Naive thymus-derived CD8-positive, alpha-beta T cell (primary cell): ENCODE measurements around the gene IRX2. TPM values are rescaled to one million over a fixed set of nuclear protein-coding genes. Genes with fewer than 3 reads are reported as not detected.

ENCODE experiments used
- ATAC-seq, 2 donors: fragments of 150-1000 bp; cut with Tn5 transposase in 1 of 2; sonication (Bioruptor Pico), chemical (Tn5 transposase) in 1 of 2; 1 replicate in 1 of 2; 2 replicates in 1 of 2; pipeline ENCODE4 v1.10.0; 2021; ENCODE audit warnings: mild to moderate bottlenecking in 2 of 2, moderate library complexity in 2 of 2
- POLR2A ChIA-PET: fragments of 350-600 bp; sonication (Branson Sonifier 250); formaldehyde crosslinking; loops from one replicate; lab custom pipeline; 2021; ENCODE audit warnings: antibody characterized with exemption; lab: Charles Lee
- DNase-seq, 10 donors: peaks; one replicate each; pipeline versions ENCODE4 v3.0.0 to v3.0.0-alpha.2; 2020 to 2022
- H3K27ac Mint-ChIP-seq, 10 donors: one replicate each; pipeline ENCODE4 v1.8.0; 2020 to 2022; ENCODE audit warnings: mild to moderate bottlenecking in 10 of 10, mixed read lengths in 10 of 10, moderate library complexity in 4 of 10, inconsistent platforms in 1 of 10
- H3K27me3 Mint-ChIP-seq, 5 donors: one replicate each; pipeline ENCODE4 v1.8.0; 2021 to 2022; ENCODE audit warnings: mixed read lengths in 5 of 5
- H3K36me3 Mint-ChIP-seq, 3 donors: one replicate each; pipeline ENCODE4 v1.8.0; 2020 to 2022; ENCODE audit warnings: mixed read lengths in 3 of 3, mild to moderate bottlenecking in 2 of 3, inconsistent platforms in 1 of 3
- H3K4me1 Mint-ChIP-seq, 4 donors: one replicate each; pipeline ENCODE4 v1.8.0; 2021 to 2022; ENCODE audit warnings: mixed read lengths in 4 of 4
- H3K4me3 Mint-ChIP-seq, 10 donors: one replicate each; pipeline ENCODE4 v1.8.0; 2020 to 2022; ENCODE audit warnings: mild to moderate bottlenecking in 10 of 10, mixed read lengths in 10 of 10, moderate library complexity in 6 of 10, inconsistent platforms in 1 of 10
- H3K9me3 Mint-ChIP-seq, 9 donors: one replicate each; pipeline ENCODE4 v1.8.0; 2020 to 2022; ENCODE audit warnings: mixed read lengths in 9 of 9, mild to moderate bottlenecking in 3 of 9, inconsistent platforms in 1 of 9, moderate library complexity in 1 of 9
- polyA plus RNA-seq, 3 donors: library from polyadenylated mRNA; unstranded; fragments of 300-500 nt; fragmentation: Illumina TruSeq; gene quantifications; one replicate each; pipeline ENCODE4 v1.2.3, GENCODE V29; 2021
- total RNA-seq, 8 experiments: library from RNA in 2 of 8; stranded (reverse) in 2 of 8; gene quantifications; one replicate each; pipeline ENCODE4 v1.2.3 and lab custom pipeline; 2021 to 2026

Gene IRX2
- total and polyA plus RNA-seq, 5 experiments from 2014 or later = not detected

DNA sequence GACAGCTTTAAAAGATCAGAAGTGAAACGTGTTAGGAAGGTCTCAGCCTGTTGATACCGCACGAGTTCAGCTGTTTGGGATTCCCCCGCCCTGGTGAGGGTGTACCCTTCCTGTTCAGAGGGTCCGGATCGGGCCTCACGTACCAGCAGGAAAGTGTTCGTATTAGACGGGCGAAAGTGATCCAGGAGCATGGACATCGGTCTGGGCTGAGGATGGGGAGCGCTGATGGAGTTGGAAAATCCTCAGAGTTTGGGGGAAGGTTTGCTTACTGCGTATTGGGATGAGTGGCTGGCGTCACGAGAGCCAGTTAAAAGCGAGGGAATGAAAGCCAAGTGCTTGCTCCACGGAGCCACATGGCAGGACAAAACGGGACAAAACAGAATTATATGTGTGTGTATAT lies 47.4 kb downstream of the IRX2 start:
- H3K36me3 Mint-ChIP-seq = no peaks in the 10 kb centered on the region
- H3K4me3 Mint-ChIP-seq = no peak overlapping the region
- POLR2A ChIA-PET = no interaction called here
- H3K9me3 Mint-ChIP-seq = peaks cover 0 to 6% (median 0%) of the 10 kb centered on the region in 9 donors
- no peak overlapping the region for H3K27ac Mint-ChIP-seq
- H3K4me1 Mint-ChIP-seq = no peaks in the 10 kb centered on the region
- H3K27me3 Mint-ChIP-seq = peaks cover 0 to 17% (median 4%) of the 10 kb centered on the region in 5 donors
- ATAC-seq (no peak), DNase-seq (no peak)

DNA sequence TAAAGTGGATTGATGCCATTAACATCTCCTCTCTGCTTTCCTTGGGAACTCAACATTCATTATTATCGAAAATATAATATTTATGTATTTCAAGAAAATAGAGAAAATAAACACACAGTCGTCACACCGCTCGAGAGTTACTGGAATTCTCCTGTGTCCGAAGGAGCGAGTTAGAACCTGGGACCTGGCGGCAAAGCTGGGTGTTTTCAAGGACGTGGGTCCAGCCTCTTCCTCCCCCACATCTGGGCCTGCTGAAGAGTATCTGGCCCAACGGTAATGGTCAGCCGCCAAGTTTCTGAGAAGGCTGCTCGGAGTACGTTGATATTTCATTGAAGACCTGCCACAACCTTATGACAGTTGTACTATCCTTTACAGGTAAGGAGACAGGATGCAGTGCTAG lies 47.9 kb downstream of the IRX2 start:
- no peak for ATAC-seq
- peaks cover 0 to 22% (median 4%) of the 10 kb centered on the region in 5 donors for H3K27me3 Mint-ChIP-seq

DNA sequence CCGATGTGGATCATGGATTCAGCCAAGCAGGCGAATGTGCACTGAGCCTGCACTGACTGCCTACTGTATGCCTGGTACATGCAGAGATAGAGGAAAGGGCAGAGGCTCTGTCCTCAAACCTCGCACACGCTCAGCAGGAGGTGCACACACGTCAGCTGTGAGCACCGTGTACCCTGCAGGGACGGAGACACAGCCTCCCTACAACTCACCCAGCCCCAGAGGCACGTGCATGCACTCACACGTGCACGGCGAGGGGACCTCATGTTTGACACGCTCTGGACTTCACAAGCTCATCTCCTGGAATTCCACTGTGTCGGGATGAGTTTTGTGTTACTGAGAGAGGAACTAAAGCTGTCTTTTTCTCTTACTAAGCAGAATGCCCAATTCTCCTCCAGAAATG lies 48.4 kb downstream of the IRX2 start:
- Mint-ChIP-seq H3K4me1 (no peaks in the 10 kb centered on the region), H3K9me3 (peaks cover 0 to 10% (median 0%) of the 10 kb centered on the region in 9 donors), H3K27ac (no peak overlapping the region), H3K4me3 (no peak overlapping the region), H3K36me3 (no peaks in the 10 kb centered on the region), H3K27me3 (peaks cover 0 to 23% (median 4%) of the 10 kb centered on the region in 5 donors)
- POLR2A ChIA-PET = no interaction called here
- ATAC-seq (no peak), DNase-seq (no peak)

More for the DNA sequence above, 47.9 kb downstream of the IRX2 start:
- Mint-ChIP-seq H3K9me3 (peaks cover 0 to 8% (median 0%) of the 10 kb centered on the region in 9 donors), H3K27ac (no peak overlapping the region), H3K4me1 (no peaks in the 10 kb centered on the region), H3K4me3 (no peak overlapping the region), H3K36me3 (no peaks in the 10 kb centered on the region)
- DNase-seq = no peak
- POLR2A ChIA-PET = no interaction called here

DNA sequence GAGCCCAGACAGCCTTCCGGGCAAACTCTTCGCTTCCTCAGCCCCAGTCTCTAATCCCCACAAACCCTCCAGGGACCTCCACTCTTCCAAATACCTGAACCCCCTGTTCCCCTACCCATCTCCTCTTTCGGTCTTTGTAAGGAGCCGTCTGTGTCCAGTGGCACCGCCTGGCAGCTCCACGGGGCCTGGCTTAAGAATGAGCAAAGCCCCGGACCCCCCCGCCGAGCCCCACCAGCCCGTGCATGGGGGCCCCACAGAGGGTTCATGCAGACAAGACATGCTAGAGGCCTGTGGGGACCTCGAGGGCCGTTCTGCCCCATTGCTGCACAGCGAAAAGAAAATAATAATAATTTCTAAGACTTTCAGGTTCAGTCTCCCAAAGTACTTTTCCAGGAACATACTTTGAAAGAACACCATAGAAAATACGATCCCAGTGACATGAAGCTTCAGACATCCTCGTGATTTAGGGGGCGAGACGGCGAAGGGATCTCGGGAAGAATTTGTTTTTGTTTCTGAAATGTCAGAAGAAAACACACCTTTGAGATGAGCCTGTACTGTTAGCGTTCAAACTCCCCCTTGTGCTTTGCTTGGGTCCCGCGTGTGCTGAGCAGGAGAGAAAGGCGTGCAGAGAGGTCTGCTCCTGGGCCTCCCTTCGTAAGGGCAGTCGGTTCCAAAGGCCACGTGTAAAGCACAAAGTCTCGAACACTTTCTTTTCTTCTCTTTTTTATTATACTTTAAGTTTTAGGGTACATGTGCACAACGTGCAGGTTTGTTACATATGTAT lies 49.2 kb downstream of the IRX2 start:
- POLR2A ChIA-PET = no interaction called here

DNA sequence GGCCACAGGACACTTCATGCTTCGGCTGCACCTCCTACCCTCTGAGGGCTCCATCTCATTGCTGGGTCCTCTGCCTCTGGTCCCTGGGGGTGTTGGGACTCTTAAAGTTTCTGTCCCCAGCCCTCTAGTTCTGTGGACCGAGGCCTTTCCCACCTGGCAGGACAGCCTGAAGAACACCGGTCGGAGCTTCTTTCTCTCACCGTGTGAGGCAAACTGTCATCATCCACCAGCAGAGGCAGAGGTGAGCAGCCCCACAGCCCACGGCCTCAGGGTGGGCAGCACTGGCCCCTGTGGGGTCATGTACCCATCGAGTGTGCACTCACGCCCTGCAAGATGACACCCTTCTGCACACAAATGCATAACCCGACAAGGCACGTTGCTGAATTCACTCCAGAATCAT lies 49.9 kb downstream of the IRX2 start:
- POLR2A ChIA-PET = no interaction called here
- ATAC-seq (no peak), DNase-seq (no peak)

More for the DNA sequence above, 49.2 kb downstream of the IRX2 start:
- Mint-ChIP-seq H3K27me3 (peaks cover 0 to 26% (median 4%) of the 10 kb centered on the region in 5 donors), H3K9me3 (peaks cover 0 to 10% (median 0%) of the 10 kb centered on the region in 9 donors), H3K4me1 (peaks cover 0 to 2% (median 0%) of the 10 kb centered on the region in 4 donors), H3K4me3 (no peak overlapping the region), H3K27ac (no peak overlapping the region), H3K36me3 (no peaks in the 10 kb centered on the region)
- ATAC-seq (no peak), DNase-seq (no peak)

DNA sequence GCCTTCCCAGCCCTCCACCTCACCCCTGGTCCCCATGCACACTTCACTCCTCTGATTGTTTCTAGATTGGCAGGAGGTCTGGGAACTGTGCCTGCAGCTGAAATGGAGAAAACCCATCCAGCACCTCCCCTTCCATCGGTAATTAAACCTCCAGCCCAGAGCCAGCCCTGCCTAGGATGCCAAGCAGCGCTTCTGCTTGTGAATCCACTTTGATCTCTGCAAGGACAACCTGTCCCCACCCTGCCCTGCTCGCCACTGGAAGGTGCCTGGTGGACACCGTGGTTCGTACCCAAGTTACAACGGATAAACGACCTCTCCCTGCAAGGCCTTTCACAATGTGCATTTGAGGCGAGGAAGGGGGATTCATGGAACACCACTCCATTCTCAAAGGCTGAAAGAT lies 50.6 kb downstream of the IRX2 start:
- peaks cover 0 to 33% (median 4%) of the 10 kb centered on the region in 5 donors for H3K27me3 Mint-ChIP-seq
- H3K27ac Mint-ChIP-seq = no peak overlapping the region
- H3K4me3 Mint-ChIP-seq = no peak overlapping the region
- POLR2A ChIA-PET = no interaction called here
- H3K36me3 Mint-ChIP-seq = no peaks in the 10 kb centered on the region
- no peak for DNase-seq
- no peak for ATAC-seq
- peaks cover 0 to 2% (median 0%) of the 10 kb centered on the region in 4 donors for H3K4me1 Mint-ChIP-seq
- H3K9me3 Mint-ChIP-seq = peaks cover 0 to 7% (median 0%) of the 10 kb centered on the region in 9 donors

More for the DNA sequence above, 49.9 kb downstream of the IRX2 start:
- H3K9me3 Mint-ChIP-seq = peaks cover 0 to 7% (median 0%) of the 10 kb centered on the region in 9 donors
- H3K27ac Mint-ChIP-seq = no peak overlapping the region
- no peak overlapping the region for H3K4me3 Mint-ChIP-seq
- H3K4me1 Mint-ChIP-seq = peaks cover 0 to 2% (median 0%) of the 10 kb centered on the region in 4 donors
- peaks cover 0 to 29% (median 4%) of the 10 kb centered on the region in 5 donors for H3K27me3 Mint-ChIP-seq
- no peaks in the 10 kb centered on the region for H3K36me3 Mint-ChIP-seq

DNA sequence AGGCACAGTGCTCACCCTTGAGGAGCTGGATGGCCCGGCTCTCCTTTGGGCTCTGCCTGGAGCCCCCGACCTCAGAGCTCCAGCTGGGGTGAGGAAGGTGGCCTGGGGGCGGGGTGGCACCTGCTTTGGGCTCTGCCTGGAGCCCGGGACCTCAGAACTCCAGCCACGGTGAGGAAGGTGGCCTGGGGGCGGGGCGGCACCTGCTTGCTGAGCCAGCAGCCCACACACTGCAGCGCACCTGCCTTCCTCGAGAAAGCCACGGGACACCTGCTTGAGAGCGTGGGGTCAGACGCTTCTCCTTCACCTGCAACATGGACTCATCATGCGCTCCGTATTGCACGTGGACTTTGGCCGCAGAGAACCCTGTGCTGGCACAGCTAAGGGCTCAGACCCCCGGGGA lies 51.8 kb downstream of the IRX2 start:
- ATAC-seq (no peak), DNase-seq (no peak)
- Mint-ChIP-seq H3K9me3 (peaks cover 0 to 14% (median 0%) of the 10 kb centered on the region in 9 donors), H3K4me3 (no peak overlapping the region), H3K27me3 (peaks cover 0 to 27% (median 1%) of the 10 kb centered on the region in 5 donors), H3K27ac (no peak overlapping the region), H3K36me3 (no peaks in the 10 kb centered on the region), H3K4me1 (peaks cover 0 to 2% (median 0%) of the 10 kb centered on the region in 4 donors)
- POLR2A ChIA-PET = no interaction called here

DNA sequence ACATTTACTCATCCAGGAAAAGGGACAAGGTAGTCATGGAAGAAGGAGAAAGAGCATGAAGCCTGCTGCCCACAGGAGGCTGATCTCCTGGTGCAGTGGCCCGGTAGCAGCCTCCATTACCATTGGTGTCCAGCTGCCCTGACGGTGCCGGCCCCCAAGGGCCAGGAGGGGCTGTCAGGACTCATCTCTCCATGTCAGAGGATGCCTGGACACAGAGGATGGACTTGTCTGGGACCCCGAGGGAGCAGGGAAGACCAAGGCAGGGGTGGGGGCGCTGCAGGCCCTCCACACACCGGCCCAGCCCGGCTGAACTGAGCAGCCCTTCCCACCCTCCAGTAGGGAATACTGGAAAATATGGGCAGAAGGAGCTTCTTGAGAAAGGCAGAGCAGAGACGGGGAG lies 52.2 kb downstream of the IRX2 start:
- Mint-ChIP-seq H3K27me3 (peaks cover 0 to 27% (median 1%) of the 10 kb centered on the region in 5 donors), H3K4me3 (no peak overlapping the region), H3K4me1 (peaks cover 0 to 2% (median 0%) of the 10 kb centered on the region in 4 donors), H3K36me3 (no peaks in the 10 kb centered on the region), H3K9me3 (peaks cover 0 to 16% (median 0%) of the 10 kb centered on the region in 9 donors), H3K27ac (no peak overlapping the region)
- POLR2A ChIA-PET = no interaction called here
- DNase-seq = no peak
- ATAC-seq = no peak

DNA sequence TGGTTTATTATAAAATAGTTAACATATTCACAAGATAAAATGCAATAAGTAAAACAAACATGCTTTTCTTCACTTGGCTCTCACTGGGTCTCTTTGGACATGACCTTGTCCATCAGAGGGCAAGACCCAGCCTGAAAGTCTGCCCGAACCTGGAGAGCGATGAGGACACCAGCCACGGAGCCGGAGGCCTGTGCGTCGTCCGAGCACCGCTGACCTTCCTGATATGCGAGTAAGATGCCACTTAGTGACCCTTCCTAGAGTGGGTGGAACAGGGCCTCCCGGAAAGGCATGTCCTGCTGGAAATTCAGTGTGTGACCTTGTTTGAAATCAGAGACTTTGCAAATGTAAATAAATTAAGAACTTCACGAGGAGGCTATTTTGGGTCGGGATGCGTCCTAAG lies 52.9 kb downstream of the IRX2 start:
- no peaks in the 10 kb centered on the region for H3K36me3 Mint-ChIP-seq
- DNase-seq (no peak), ATAC-seq (no peak)
- peaks cover 0 to 22% (median 2%) of the 10 kb centered on the region in 5 donors for H3K27me3 Mint-ChIP-seq
- H3K27ac Mint-ChIP-seq = no peak overlapping the region
- POLR2A ChIA-PET = no interaction called here
- H3K4me3 Mint-ChIP-seq = no peak overlapping the region
- peaks cover 0 to 16% (median 0%) of the 10 kb centered on the region in 9 donors for H3K9me3 Mint-ChIP-seq
- peaks cover 0 to 2% (median 0%) of the 10 kb centered on the region in 4 donors for H3K4me1 Mint-ChIP-seq

DNA sequence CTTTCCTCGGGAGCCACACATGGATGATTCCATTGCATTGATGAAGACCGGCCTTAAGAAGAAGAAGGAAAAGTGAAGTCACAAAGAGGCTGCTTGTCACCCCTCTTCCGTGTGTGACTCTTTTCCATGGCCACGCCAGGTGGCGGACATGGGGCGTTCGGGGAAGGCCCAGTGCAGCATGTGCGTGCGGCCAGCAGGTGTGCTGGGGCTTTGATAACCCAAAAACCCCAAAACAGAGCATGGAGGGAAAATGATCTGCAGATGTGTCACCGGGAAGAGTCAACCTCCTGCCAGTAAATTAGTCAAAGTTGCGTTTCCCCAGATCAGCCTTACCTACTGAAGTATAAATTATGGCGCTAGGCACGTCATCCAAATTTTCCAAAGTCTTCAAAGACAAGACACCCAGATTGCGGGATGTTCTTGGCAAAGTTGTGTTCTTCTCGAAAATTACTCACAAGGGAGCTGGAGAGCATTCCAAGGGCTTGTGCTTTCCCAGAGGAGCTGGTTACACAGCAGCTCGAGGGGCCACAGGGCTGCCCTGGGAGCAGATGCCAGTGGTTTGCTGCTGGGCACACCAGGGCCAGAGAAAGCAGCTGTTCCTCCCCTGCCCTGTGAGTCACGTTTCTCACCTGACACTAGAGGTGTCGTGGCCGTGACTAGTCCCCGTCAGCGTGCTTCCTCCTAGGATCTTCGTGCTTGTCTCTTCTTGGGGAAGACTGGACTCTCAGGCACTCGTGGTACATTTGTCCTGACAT lies 53.9 kb downstream of the IRX2 start:
- no peak overlapping the region for H3K27ac Mint-ChIP-seq
- H3K4me1 Mint-ChIP-seq = peaks cover 0 to 2% (median 0%) of the 10 kb centered on the region in 4 donors
- no peaks in the 10 kb centered on the region for H3K36me3 Mint-ChIP-seq
- H3K27me3 Mint-ChIP-seq = peaks cover 0 to 22% (median 2%) of the 10 kb centered on the region in 5 donors
- POLR2A ChIA-PET = no interaction called here
- peaks cover 0 to 16% (median 0%) of the 10 kb centered on the region in 9 donors for H3K9me3 Mint-ChIP-seq
- no peak overlapping the region for H3K4me3 Mint-ChIP-seq
- no peak for DNase-seq
- no peak for ATAC-seq

DNA sequence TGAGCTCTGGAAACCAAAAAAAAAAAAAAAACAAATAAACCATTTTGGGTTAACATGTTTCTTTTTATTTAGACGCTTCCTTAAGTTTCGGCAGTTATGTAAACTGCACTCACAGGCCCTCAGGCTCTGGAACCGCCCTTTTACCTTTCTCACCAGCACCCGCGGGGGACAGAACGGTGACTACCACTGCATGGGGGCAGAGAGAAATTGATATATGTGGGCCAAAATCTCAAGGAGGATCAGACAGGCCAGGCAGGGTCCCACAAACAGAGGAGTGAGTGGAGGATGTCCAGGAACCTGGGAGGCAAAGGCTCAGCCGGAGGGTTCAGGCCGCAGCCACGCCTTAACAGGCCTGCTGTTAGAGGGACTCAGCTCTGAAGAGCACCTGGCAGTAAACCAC lies 54.4 kb downstream of the IRX2 start:
- H3K27ac Mint-ChIP-seq = peak overlapping the region in 1 of 10 donors; percentile 87
- H3K27me3 Mint-ChIP-seq = peaks cover 0 to 22% (median 2%) of the 10 kb centered on the region in 5 donors
- H3K4me1 Mint-ChIP-seq = peaks cover 0 to 2% (median 0%) of the 10 kb centered on the region in 4 donors
- no peak overlapping the region for H3K4me3 Mint-ChIP-seq
- no peak for DNase-seq
- H3K9me3 Mint-ChIP-seq = peaks cover 0 to 16% (median 0%) of the 10 kb centered on the region in 9 donors
- no peaks in the 10 kb centered on the region for H3K36me3 Mint-ChIP-seq
- POLR2A ChIA-PET = no interaction called here
- no peak for ATAC-seq
